GM18858 (cell line): ENCODE measurements around the gene STK39.

ENCODE experiments used
- ATAC-seq: cut with Tn5 transposase; IDR thresholded peaks from one replicate; pipeline ENCODE4 v1.9.1; 2021; ENCODE audit not compliant: unreplicated experiment

Gene STK39

DNA sequence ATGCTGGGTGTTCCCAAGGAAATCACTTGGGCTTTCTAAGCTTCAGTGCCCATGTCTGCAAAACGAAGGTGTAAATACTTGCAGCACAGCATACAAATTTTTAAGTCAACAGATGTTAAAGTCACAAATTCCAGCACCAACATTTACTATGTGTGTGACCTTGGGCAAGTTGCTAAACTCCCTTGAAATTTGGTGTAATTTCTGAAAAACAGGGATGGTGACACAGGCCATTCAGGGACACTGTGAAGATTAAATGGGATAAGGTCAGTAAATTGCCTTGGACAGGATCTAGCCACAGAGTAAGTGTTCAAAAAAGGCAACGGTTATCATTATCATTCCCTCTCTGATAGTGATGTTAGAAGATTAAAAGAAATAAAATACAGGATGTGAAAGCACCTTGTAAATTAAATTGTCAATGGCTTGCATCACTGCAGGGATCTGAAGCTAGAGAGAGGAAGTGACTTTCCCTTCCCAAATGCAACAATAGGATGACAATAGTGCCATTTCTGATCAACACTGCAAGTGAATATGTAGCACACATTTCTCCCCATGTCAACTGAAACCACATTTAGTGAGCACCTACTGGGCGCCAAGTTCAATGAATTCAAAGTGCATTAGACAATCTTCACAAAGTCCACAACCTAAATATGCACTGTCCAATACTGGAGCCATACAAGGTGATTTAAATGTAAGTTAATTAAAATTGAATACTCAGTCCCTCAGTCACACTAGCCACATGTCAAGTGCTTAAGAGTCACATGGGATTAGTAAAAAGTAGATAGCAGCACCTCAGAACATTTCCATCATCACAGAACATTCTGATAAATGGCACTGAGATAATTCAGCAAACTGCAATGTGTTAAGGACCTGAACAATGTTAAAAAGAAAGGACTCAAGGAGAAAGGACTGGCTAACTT, 81.2 kb downstream of the STK39 start:
- ATAC-seq: no peak

DNA sequence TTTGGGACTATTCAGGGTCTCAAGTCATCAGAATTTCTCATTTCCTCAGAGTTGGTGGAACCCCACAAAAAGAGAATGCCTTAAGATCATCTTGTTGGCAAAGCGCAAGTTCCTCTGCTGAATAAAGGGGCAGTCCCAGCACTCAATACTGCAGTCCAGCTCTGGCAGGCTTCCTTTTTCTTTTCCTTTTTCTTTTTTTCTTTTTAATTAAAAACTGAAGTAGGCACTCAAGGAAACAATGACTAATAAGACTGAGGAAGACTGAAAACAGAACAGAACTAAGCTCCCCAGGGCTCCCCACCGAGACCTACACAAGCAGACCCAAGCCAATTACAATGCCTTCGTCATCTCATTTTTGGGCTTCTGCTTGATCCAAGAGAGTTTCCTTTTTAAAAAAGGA, 82.0 kb downstream of the STK39 start:
- no peak for ATAC-seq

DNA sequence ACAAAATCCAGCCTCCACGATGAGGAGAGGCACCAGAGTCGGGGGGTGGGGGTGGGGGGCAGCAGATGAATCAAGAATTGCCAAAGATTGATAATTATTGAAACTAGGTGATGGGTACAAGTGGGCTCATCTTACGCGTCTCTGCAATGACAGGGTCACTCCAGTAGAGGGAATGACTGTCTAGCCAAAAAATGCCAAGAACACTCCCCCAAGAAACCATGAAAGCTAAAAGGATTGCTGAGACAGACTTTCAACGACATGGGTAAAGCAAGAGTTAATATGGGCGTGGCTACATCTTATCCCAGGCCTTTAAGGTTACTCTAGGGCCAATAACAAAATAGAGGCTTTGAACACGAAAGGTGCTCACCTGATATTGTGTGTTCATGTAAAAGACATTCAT, 86.5 kb downstream of the STK39 start:
- no peak for ATAC-seq

DNA sequence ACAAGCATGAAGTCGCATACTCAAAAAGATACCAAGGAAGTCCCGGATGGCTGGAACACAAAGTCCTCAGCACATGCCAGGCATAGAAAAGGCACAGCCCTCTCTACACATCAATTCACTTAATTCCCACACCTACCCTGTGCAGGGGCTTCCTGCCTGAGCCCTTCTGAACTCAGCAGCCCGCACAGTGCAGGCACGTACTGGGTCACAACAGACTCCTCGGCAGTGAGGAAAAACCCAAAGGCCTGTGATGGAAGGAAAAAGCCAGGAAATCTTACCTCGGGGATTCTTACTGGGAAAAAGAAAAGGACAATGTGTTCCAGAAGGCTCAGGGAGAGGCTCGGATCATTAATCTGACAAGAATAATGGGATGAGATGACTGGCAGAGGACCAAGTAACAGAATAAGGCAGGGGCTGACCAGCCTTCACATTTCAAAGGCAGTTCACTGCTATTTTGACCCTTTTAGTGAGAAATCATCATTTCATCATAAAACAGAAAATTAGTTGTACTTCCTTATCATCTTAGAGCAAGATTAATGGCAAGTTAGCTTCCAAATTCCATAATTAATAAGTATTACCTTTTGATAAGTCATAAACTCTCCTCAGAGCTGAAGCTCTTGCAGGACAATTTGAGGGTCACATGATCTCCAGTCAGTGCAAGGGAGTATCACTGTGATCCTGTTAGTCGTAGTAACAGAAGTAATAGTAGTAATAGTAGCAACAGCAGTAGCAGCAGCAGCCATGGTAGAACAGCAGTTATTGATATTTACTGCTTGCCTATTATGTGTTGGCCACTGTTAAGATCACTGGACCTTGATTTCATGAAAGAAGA, 87.4 kb downstream of the STK39 start:
- no peak for ATAC-seq

DNA sequence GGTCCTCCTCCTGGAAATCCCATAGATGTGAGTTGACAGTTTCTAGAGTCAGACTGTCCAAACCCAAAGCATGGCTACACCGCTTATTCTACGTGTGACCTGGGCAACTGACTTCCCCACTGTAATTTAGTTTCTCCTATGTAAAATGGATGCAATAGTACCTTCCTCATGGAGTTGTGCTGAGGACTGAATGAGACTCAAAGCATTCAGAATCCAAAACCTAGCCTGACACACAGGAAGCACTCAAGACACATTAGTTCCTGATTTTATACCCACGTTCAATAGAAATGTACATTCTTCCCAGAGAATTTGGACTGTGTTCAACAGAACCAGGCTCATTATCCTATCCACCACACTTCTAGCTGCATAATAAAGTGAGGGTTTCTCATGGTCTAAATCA, 88.8 kb downstream of the STK39 start:
- no peak for ATAC-seq

DNA sequence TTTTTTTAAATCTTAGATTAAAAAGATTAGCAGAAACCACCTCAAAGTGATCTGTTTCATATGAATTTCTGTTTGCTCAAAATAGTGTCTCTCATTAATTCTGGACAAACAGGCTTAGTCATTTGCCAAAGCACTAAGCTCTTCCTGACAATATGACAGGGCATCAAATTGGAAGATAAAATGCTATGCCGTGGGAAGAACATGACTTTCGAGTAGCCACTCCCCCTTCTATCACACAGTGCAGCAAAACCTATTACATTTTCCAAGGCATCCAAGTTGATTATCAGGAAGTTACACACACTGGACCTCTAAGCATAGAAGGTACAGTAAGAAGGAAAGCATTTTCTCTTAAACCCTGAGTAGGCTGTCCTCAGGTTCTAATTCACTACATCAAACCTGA, 89.5 kb downstream of the STK39 start:
- ATAC-seq: no peak

DNA sequence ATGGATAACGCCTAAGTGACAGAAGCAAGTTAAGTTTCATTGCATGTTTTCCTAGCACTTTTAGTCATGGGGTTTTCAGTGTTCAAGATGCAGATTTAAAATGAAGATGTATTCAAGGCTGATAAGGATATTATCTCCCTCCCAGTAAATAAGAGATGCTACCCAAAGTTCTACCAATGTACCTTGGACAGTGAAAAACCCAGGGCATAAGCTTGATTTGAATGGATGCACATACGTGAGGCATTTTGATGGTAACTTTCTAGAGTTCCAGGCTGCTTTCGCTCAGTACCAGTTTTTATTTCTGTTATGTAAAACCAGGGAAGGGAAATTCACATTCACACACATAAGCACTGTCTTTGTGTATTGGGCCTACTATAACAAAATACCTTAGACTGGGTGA, 90.3 kb downstream of the STK39 start:
- ATAC-seq: no peak

DNA sequence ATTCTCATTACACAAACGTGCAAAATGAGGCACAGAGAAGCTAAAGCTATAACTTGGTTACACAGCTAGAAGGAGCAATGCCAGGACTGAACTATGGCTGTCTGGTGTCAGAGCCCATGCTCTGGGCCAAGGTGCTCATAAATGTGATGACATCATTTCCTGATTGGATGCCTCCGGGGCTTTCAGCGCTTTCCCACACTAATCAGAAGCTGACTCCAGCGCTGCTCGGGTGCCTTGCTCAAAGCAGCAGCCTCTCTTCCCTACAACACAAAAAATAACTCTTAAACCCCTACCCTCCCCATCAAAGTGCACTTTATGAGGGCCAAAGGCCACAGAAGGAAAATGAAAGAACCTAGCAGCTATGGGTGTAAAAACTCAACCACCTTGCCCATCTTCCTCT, 90.7 kb downstream of the STK39 start:
- ATAC-seq: no peak

DNA sequence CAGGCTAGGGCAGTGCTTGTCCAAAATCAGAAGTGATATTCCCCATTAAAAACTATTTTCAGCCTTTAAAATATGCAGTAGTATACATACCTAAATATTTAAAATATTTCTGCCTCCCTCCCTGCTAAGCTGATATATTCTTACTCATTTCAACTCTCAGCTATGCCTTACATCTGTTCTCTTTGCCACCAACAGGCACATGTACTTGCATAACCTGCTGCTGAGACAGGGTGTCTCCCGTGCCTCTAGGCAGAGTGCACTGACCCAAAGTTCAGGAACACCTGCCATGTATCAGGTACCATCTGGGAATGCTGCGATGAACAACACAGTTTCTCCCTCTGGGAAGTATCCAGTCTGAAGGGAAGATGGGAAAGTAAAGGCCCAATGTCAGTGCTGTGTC, 91.7 kb downstream of the STK39 start:
- ATAC-seq: no peak

DNA sequence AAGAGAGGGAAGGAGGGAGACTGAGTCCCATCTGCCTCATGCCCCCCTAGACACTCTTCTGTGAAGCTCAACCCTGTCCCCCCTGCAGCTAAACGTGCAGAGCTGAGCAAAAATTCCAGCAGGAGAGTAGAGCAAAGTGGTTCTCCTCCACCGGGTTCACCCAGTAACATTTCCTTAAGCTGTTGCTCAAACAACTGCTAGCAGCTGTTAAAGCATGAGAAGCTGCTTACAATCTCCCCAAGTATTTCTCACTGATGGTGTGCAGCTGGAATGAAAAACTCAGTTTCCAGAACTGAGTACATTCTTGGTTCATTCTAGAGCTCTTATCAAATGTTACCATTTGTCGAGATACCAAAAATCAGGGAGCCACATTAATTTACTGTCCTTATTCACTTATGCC, 92.3 kb downstream of the STK39 start:
- no peak for ATAC-seq

DNA sequence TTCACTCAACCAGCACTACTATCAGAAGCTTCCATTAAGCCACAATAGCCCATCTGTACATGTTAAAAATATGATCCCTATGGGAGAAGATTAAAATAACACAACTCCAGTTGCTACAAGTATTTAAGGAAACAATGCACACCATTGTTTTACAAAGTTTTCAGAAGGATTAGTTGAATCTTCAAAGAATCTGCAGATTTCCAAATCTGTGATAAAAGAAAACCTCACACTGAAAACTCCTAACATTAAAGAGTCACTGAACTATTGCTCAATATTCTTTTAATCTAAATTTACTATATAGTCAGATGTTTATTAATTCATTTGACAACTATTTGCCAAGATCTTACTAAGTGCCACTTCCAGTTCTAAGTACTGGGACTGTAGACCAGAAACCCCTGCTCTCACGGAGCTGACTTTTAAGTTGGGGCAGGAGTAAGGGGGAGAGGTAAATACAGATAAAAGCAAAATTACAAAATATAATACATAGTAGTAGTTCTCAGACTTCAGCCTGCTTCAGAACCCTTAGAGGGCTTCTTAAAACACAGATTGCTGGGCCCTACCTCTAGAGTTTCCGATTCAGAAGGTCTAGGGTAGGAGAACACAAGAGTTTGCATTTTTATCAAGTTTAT, 94.4 kb downstream of the STK39 start:
- no peak for ATAC-seq

DNA sequence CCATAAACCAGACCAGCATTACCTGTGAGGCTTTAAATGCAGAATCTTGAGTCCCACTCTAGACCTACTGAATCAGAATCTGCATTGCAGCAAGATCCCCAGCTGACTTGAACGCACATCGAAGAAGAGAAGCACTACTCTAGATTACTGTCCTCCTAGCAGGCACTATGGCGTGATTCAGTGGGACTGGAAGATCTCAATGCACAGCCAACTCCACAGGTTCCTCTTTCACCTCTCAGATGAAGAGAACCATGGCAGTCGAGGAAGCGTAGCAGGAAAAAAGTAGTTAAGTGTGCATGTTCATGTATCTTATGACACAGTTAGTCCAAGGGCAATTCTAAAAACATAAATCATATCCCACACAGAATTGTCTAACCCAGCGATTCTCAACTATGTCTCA, 97.4 kb downstream of the STK39 start:
- ATAC-seq: no peak

DNA sequence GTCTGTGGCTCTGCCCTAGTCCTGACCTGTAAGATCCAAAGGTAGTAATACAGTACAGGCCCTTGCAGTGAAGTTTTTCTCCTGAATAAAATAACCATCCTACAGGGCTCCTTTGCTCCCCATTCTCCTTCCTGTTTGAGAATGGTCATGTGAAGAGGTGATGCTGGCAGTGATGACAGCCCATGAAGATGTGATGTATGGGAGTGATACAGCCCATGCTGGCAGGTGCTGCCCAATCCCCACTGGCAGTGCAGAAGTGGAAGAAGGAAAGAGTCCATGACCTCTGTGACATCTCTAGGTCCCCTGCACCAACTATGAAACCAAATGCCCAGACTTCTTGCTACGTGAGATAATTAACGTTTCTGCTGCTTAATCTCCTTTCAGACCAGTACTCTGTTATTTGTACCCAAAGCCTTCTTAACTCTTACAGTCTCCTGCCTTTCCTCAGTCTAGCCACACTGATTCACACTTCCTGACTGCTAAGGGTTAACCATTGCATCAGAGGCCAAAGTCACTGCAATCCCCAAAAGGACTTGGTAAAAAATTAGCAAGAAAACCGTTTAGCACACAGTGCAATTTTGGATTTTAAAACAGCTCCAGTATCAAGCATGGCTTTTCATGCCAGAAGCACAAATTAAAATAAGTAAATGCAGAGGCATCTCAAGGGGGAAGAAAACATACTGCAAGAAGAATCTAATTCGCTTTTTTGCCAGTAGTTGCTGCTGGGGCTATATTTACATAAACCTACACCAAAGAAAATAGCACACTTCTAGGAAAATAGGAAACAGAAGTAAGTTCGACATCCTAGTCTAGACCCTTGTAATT, 98.0 kb downstream of the STK39 start:
- no peak for ATAC-seq

DNA sequence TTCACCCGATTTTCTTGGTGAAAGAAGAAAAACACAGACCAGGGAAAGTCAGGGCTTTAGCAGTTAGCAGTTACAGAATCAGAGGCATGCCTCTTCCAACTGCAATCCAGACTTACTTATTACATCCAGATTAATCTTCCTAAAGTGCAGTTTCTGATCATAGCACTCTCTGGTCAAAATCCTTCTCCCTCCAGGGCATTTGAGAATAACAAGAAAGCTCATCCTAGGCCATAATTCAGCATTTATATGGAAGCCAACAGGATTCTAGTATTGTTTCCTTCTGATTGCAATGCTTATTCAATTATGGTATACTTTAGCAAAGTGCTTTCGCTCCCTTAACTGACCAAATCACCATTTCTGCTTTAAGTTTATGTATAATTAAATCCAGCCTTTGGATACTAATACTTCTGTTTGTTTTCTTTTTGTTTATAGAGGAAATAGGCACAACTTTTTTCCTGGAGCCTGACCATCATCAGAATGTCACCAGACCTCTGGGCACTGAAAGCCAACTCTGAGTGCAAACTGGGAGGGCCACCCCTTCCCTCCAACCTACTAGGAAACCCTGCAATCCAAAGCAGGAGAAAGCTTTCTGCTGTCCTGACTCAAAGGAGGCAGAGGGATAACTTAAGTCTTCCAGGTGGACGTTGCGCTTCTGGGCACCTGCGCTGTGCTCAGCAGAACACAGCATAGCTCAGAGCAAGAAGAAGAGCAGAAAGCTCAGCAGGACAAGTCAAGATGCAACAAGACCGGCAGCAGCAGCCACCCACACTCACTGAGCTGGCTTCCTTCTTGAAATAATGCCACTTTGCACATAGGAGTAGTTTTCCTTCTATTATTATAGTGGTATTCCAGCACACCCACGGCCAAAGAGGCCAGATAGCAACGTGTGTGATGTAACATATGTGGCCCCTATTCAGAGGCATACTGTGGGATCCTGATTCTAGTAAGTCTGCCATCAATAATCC, 99.3 kb downstream of the STK39 start:
- no peak for ATAC-seq

DNA sequence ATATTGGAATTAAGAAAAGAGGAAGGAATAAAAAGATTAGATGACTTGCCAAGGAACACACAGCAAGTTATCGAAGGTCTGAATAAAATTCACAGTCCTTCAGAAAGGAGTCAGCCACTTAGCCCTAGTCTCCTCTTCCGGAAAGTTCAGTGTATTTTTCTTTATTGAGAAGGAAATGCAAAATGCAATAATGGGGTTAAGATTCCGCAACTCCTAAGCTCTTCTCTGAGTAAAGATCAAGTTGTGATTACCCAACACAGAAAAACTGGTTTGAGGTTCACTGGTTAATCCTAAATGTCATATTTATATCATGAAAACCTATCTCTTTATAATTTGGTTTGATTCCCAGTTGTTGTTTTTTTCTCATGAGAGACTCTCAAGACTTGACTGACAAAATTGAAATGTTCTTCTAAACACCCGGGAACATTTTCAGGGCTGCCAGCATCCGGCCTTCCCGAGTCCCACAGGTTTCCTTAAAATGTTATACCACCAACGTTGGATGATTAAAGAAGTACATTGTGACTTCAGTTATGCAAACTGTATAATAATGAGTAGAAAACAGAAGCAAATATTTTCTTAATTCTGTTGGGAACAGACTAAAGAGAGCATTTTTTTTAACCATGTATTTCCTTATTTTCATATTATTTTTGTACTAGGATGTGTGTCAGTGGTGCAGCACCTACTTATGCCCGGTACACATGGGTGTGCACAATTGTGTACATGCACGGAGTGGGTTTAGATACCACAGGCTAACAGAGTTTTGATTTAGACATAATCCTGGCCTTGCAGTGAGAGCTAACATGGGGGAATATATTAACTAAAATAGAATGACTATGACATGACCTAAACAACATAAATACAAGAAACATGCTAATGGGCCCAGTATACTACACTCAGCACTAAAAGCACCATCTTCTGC, 100.2 kb downstream of the STK39 start:
- no peak for ATAC-seq

DNA sequence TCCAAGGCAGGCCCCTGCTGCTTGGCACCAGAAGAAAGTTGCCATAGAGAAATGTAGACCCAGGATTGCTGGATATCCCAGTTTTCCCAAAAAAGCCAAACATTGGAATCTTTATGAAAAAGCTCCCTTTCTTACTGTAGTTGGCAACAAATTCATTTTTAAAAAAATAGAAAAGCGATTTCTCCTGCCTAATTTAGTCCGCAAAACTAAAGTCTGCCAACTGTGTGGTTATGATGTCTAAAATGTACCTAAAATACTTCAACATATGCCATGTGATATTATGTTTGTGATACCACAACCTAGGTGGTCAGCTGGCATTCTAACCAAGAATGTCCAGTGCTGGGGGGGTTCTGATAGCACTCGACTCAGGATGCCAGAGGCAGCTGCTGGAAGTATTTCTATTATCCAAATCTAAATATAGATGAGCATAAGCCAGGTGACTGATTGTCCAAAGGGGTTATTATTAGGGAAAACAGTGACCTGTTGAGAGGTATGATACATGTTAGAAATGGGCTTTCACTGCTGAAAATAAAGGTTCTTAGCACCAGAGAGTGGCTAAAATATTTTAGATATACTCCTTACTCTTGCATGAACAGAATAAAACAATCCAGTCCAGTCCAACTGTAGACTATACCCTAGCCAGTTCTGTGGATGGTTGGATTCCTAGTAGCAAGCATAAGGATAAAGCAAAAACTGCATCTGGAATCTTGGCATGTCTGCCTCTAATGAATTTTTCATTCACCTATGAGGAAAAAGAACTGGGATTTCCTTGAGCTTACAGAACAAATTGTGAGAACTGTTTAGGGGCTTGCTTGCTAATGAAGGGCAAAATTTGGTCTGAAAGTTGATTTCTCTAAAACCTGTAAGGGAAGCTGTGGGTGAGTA, 101.7 kb downstream of the STK39 start:
- no peak for ATAC-seq

DNA sequence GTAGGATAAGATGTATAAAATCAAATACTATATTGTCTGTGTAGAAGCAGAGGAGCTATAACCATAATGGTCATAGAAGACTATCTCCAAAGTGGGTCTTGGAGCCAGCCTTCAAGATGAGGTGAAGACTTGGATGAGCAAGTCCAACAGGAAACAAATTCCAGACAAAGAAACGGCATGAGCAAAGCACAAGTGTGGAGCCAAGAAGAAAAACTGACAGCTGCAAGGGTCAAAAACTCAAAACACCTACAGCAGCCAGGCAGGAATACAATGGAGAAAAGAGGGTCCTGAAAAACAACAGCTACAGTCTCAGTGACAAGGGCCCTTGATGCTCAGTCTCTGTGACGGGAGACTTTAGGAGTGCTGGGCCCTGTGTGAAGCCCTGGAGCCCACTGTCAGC, 102.4 kb downstream of the STK39 start:
- ATAC-seq: no peak

DNA sequence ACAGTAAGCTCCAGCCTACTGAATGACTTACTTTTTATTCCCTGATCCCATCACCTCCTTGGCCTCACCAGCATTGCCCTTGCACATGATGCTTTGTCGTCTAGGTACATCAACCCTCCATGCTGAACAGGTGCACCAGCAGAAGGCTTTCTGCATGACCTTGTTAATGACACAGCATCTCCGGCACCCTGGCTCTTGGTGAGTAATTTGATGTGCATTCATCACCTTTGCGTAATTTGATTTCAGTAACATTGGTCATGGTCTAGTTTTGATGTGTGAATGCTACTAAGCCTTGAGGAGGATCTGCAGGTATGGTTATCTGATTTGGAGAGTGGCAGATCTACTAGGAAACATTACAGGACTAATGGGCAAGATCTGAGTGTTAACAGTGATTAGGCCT, 103.6 kb downstream of the STK39 start:
- no peak for ATAC-seq
